ENCODE data around the gene IDS.
A peak's percentile ranks its signal among the peaks of the same experiment; 100 is the strongest.
"Not testable (repeated sequence)": the region's sequence is repeated elsewhere in the genome, so short reads cannot be mapped to it uniquely, and the experiment has no call there.

IDS gene, protein sequence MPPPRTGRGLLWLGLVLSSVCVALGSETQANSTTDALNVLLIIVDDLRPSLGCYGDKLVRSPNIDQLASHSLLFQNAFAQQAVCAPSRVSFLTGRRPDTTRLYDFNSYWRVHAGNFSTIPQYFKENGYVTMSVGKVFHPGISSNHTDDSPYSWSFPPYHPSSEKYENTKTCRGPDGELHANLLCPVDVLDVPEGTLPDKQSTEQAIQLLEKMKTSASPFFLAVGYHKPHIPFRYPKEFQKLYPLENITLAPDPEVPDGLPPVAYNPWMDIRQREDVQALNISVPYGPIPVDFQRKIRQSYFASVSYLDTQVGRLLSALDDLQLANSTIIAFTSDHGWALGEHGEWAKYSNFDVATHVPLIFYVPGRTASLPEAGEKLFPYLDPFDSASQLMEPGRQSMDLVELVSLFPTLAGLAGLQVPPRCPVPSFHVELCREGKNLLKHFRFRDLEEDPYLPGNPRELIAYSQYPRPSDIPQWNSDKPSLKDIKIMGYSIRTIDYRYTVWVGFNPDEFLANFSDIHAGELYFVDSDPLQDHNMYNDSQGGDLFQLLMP

DNA sequence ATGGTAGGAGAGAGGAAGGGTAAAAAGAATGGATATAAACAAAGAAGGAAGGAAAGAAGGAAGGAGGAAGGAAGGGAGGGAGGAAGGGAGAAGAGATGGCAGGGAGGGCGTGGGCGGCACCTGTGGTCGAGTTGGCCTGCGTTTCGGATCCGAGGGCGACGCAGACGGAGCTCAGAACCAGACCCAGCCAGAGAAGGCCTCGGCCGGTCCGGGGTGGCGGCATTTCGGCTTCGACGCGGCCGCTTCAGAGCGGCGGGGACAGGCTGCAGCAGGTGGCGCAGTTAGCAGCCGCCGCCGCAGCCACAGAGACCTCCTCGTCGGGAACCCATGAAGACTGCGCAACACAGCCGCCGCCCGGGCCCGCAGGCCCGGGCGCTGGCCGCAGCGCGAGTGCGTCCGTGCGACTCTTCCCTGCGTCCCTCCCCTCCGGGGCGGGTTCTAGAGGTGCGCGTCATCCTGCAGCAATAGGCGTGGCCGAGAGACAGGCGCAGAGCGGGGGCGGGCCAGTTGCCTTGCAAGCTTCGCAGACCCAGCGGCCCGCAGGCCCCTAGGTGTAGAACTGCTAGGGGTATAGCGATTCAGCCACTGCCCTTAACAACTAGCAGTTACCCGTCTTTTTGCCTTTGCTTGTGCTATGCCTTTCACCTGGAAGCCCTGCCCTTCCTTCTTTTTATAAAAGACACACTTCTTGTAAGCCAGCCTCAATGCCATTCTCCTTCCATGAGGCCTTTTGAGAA lies at the start of gene IDS:
Gene IDS (minus strand): TSS at position 392 of the 737 bp plus-strand sequence. CDS start 169 bp downstream, at position 223.
- peak; percentile 90 for DNase-seq

DNA sequence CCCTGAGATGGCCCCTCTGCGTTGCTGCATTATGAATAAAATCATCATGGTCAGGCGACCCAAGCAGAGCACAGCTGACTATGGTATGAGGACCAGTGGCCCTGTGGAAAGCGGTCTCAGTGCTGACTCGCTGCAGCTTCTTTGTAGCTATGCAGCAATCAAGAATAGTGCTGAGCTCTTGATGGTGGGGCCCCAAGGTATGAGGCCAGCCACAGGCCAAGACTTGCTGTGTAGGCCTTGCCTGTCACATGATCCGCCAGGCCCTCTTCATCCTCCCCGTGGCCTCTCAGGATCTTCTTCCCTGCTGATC lies 46.8 kb upstream of the IDS start:
- DNase-seq = not testable (repeated sequence)

GRCh38 chrX:149551245-149551938 lies 46.3 kb upstream of the IDS start:
- DNase-seq = not testable (repeated sequence)

DNA sequence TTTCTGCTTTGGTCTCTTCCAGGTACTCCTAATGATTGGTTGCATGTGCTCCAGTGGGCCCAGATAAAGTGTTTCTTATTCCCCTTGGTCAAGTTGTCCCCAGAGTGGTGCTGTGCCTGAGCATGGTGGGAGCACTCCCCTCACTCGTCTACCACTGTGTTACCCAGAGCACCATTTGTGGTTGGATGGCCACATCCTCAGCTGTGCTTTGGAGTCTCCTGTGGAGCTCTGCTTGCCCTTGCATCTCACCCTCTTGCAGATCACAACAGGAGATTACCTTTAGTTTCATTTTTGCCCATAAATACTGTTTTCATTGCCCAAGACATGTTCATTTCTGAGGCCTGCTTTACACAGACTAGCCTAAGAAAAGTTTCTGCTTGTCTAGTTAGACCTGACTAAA lies 45.3 kb upstream of the IDS start:
- not testable (repeated sequence) for DNase-seq

DNA sequence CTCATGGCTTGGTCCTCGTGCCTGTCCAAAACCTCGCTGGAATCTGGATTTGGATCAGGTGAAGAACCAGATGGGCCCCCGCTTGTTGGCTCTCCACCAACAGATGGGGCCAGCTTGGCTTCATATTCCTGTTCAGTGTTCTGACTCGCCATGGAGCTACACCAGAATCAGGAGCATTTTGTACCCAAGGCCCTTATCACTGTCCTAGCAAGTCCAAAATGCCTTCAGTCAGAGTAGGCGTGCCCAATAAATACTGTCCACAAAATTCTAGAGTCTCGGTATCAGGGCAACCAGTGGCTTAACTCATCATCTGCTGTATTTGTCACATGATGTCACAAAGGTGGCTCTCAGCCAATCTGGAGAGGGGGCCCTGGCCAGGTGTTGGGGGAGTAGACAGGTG lies 44.6 kb upstream of the IDS start, which contains the start of gene HSFX3:
Gene HSFX3 (minus strand): TSS at position 224 of the 400 bp plus-strand sequence. CDS start 72 bp downstream, at position 152.
- DNase-seq = not testable (repeated sequence)

- not testable (repeated sequence) for DNase-seq
Measured at GRCh38 chrX:149547782-149548181, 42.7 kb upstream of the IDS start.

GRCh38 chrX:149546962-149547361 lies 41.9 kb upstream of the IDS start:
- DNase-seq = not testable (repeated sequence)

- DNase-seq = not testable (repeated sequence)
Measured at GRCh38 chrX:149545545-149546543, 40.7 kb upstream of the IDS start.

- no peak for DNase-seq
Measured at GRCh38 chrX:149541521-149542047, 36.5 kb upstream of the IDS start.

GRCh38 chrX:149540621-149541520 lies 35.8 kb upstream of the IDS start, which contains the start of gene EOLA1:
EOLA1 (plus strand) TSS chrX:149541012; CDS start chrX:149545631, 4,619 bp downstream.
- peak; percentile 95 for DNase-seq

- peak; percentile 92 for DNase-seq
Measured at GRCh38 chrX:149540131-149540620, 35.1 kb upstream of the IDS start.

DNA sequence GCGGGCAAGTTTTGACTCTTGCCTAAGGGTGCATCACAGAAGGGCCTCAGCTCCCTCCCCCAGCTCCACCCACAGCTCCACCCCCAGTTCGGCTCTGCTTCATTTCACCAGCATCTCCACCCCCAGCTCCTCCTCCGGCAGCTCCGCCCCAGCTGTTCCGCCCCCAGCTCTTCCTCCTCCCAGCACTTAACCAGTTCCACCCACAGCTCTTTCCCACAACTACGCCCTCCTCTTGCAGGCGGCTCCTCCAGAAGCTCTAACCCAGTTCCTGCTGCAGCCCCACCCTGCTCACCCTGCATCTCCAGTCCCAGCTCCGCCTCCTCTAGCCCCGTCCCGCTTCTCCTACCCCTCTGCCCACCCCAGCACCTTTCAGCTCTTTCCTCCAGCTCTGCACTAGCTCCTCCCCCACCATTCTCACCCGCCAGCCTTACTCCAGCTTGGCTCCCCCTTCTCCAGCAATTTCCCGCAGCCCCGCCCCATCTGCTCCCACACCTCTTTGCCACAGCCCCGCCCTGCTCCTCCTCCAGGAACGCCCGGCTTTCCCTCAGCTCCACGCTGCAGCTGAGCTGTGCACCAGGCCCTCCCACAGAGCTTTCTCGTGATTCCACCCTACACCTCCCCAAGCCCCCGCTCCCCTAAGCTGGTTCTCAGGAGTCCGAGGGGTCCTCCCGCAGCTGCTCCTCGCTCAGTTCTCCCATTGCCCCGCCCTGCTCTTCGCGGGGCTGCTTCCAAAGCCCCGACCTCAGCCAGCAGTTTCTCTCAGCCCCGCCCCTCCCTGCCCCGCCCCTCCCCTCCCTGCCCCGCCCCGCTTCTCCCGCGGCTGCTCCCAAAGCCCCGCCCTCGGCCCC lies 34.4 kb upstream of the IDS start:
- DNase-seq = peak; percentile 97

GRCh38 chrX:149537474-149537873 lies 32.4 kb upstream of the IDS start:
- DNase-seq = not testable (repeated sequence)

DNA sequence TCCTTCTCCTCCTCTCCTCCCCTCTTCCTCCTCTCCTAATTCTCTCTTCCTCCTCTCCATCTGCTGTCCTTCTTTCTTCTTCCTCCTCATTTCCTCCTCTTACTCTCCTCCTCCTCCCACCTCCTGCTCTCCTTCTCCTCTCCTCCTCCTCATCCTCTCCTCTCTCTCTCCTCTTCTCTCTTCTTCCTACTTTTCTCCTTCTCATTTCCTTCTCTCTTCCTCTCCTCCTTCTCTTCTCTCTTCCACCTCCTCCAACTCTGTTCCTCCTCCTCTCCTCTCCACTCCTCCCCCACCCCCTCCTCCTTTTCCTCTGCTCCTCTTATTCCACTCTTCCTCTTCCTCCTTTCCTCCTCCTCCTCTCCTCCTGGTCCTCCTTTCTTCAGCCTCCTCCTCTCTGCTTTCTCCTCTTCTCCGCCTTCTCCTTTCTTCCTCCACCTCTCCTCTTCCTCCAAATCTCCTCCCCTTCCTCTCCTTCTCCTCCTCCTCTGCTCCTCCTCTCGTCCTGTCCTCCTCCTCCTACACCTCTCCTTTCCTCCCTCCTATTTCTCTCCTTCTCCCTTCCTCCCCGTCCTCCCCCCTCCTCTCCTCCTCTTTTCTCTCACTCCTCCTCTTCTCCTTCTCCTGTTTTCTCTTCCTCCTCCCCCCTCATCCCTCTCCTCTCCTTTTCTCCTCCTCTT lies 30.0 kb upstream of the IDS start:
- not testable (repeated sequence) for DNase-seq

GRCh38 chrX:149533999-149534398 lies 28.9 kb upstream of the IDS start:
- DNase-seq = not testable (repeated sequence)

- not testable (repeated sequence) for DNase-seq
Measured at GRCh38 chrX:149532868-149533267, 27.8 kb upstream of the IDS start.

DNA sequence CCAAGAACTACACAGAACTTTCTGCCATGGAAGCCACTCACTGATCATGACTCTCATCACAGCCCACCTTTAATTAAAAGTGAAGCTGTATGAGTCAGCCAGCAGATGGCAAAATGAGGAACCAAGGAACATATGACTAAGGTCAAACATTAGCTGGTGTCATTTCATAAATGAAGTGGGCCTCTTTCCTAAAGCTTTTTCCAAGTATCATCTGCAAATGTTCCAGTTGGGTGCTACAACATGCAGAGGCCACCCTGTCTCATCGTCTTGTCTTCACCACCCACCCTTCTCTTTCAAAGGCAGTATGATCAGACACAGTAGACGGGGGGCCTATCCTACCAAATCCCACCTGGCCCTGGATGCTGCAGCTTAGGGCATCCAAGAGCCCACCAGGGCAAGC lies 26.5 kb upstream of the IDS start:
- DNase-seq = no peak

DNA sequence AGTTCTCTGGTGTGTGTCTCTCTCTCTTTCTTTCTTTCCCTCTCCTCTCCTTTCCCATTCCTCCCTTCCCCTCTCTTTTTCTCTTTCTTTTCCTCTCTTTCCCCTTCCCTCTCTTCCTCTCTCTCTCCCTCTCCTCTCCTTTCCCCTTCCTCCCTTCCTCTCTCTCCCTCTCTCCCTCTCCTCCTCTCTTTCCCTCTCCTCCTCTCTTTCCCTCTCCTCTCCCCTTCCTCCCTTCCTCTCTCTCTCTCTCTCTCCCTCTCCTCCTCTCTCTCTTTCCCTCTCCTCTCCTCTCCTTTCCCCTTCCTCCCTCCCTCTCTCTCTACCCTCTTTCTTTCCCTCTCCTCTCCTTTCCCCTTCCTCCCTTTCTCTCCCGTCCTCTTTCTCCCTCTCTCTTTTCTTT lies 23.3 kb upstream of the IDS start:
- DNase-seq = no peak
